HepG2 (cell line): Measurements from ENCODE around the gene STAT6. TPM values are rescaled to one million over a fixed set of nuclear protein-coding genes. Genes with fewer than 3 reads are reported as not detected.

ENCODE experiments used
- ATAC-seq: fragments of 200-7000 bp; cut with Tn5 transposase; 3 replicates; pipeline ENCODE4 v1.9.1; 2020; ENCODE audit warnings: mild to moderate bottlenecking, moderate library complexity
- BruUV-seq: library from RNA; stranded (reverse); fragments of 400-500 nt; replicated peaks from 2 replicates; lab custom pipeline; 2021; lab: Mats Ljungman, UMichigan
- CTCF ChIA-PET: fragments of 300-600 bp; formaldehyde crosslinking; extraction: SDS; loops from one replicate; lab custom pipeline; 2021; ENCODE audit warnings: low total read pairs, inconsistent platforms, low intra/inter-chr PET ratio; lab: Yijun Ruan, JAX
- POLR2A ChIA-PET: fragments of 350-600 bp; sonication (Branson Sonifier 250); formaldehyde crosslinking; loops from one replicate; lab custom pipeline; 2020; ENCODE audit warnings: antibody characterized with exemption, inconsistent platforms; lab: Yijun Ruan, JAX
- DNase-seq: peaks from one replicate; pipeline ENCODE4 v3.0.0-alpha.2; 2015; ENCODE audit warnings: low spot score
- FAIRE-seq: peaks from 3 replicates; lab custom pipeline; 2011; peaks lifted over from hg19 to GRCh38; lab: Jason Lieb, UNC
- H2AFZ ChIP-seq: one replicate; pipeline ENCODE4 v1.6.1; 2011; ENCODE audit warnings: low read length, inconsistent platforms
- H3K27ac ChIP-seq: fragments of 300-600 bp; 3 replicates; pipeline ENCODE4 v1.8.0; 2011; ENCODE audit warnings: mixed run types, mild to moderate bottlenecking, mixed read lengths, low read length, inconsistent platforms; ENCODE audit not compliant: insufficient read depth; ENCODE audit errors: extremely low read length
- H3K27me3 ChIP-seq, 2 experiments: fragments of 200-600 bp in 1 of 2; 2 replicates in 1 of 2; 3 replicates in 1 of 2; pipeline versions ENCODE4 v1.6.0 to v1.8.0; 2011; ENCODE audit warnings: low read length in 2 of 2, mild to moderate bottlenecking in 2 of 2, moderate library complexity in 2 of 2, inconsistent platforms in 1 of 2; ENCODE audit not compliant: insufficient read depth in 2 of 2, control insufficient read depth in 1 of 2
- H3K36me3 ChIP-seq, 2 experiments: fragments of 200-600 bp in 1 of 2; replicated peaks in 1 of 2; 2 replicates in 1 of 2; 3 replicates in 1 of 2; pipeline versions ENCODE4 v1.5.1 to v1.8.0; 2011; ENCODE audit warnings: low read length in 2 of 2, inconsistent platforms in 1 of 2; ENCODE audit not compliant: insufficient read depth in 2 of 2, control insufficient read depth in 1 of 2
- H3K4me1 ChIP-seq: 2 replicates; pipeline ENCODE4 v1.5.1; 2012; ENCODE audit warnings: low read length, inconsistent platforms; ENCODE audit not compliant: insufficient read depth
- H3K4me2 ChIP-seq: 2 replicates; pipeline ENCODE4 v1.6.0; 2011; ENCODE audit warnings: low read depth, low read length, inconsistent platforms
- H3K4me3 ChIP-seq, 3 experiments: fragments of 200-600 bp in 1 of 3; sonication (generic), shearing (Covaris generic) in 1 of 3; replicated peaks in 1 of 3; 2 replicates each; pipeline ENCODE4 v1.5.1; 2011 to 2016; ENCODE audit warnings: low read length in 3 of 3, inconsistent platforms in 2 of 3, low read depth in 2 of 3, mild to moderate bottlenecking in 2 of 3, control low read depth in 1 of 3, mixed read lengths in 1 of 3; ENCODE audit not compliant: insufficient read depth in 1 of 3
- H3K79me2 ChIP-seq: one replicate; pipeline ENCODE4 v1.6.1; 2011; ENCODE audit warnings: low read length, inconsistent platforms; ENCODE audit not compliant: insufficient read depth
- H3K9ac ChIP-seq: 2 replicates; pipeline ENCODE4 v1.6.0; 2011; ENCODE audit warnings: mild to moderate bottlenecking, low read depth, low read length, inconsistent platforms; ENCODE audit not compliant: insufficient read depth
- H3K9me3 ChIP-seq: 2 replicates; pipeline ENCODE4 v1.5.1; 2012; ENCODE audit warnings: mild to moderate bottlenecking, low read length
- H4K20me1 ChIP-seq: 2 replicates; pipeline ENCODE4 v1.6.0; 2011; ENCODE audit warnings: inconsistent platforms, mild to moderate bottlenecking, low read length, moderate library complexity; ENCODE audit not compliant: insufficient read depth
- BCL6 ChIP-seq: IDR thresholded peaks from 2 replicates; pipeline ENCODE4 v1.6.1; 2016; ENCODE audit warnings: missing genetic modification reagents, missing compliant biosample characterization
- CEBPB ChIP-seq: IDR thresholded peaks from 2 replicates; pipeline ENCODE4 v1.6.1; 2011; ENCODE audit warnings: low read depth, low read length, improper control_type of control experiment, borderline replicate concordance
- HMG20B ChIP-seq: conservative IDR thresholded peaks from 2 replicates; pipeline ENCODE4 v1.6.1; 2016; ENCODE audit warnings: missing genetic modification reagents, missing compliant biosample characterization
- JUN ChIP-seq: sonication (generic); formaldehyde crosslinking; IDR thresholded peaks from 2 replicates; pipeline ENCODE4 v1.4.0; 2020; ENCODE audit warnings: mild to moderate bottlenecking, missing genetic modification reagents
- MAFG ChIP-seq: sonication (generic); formaldehyde crosslinking; IDR thresholded peaks from 2 replicates; pipeline ENCODE4 v1.5.1; 2020; ENCODE audit warnings: mild to moderate bottlenecking, missing genetic modification reagents
- MTA1 ChIP-seq: sonication (generic); formaldehyde crosslinking; IDR thresholded peaks from 2 replicates; pipeline ENCODE4 v1.4.0; 2020; ENCODE audit warnings: missing genetic modification reagents, mild to moderate bottlenecking, borderline replicate concordance
- NKX3-1 ChIP-seq: sonication (generic); formaldehyde crosslinking; IDR thresholded peaks from 2 replicates; pipeline ENCODE4 v1.5.0; 2020; ENCODE audit warnings: missing genetic modification reagents
- PCBP2 ChIP-seq: fragments of 200-400 bp; formaldehyde crosslinking; optimal IDR thresholded peaks from 2 replicates; pipeline ENCODE3; 2018; ENCODE audit warnings: low read length, low read depth; ENCODE audit not compliant: poor library complexity, severe bottlenecking
- TAF1 ChIP-seq: sonication (generic); formaldehyde crosslinking; IDR thresholded peaks from 2 replicates; pipeline ENCODE4 v1.4.0; 2020; ENCODE audit warnings: missing genetic modification reagents
- ZNF101 ChIP-seq: sonication (generic); formaldehyde crosslinking; IDR thresholded peaks from 2 replicates; pipeline ENCODE4 v1.4.0; 2020; ENCODE audit warnings: mild to moderate bottlenecking, low read depth, missing genetic modification reagents, borderline replicate concordance
- ZNF17 ChIP-seq: sonication (generic); formaldehyde crosslinking; IDR thresholded peaks from 2 replicates; pipeline ENCODE4 v1.5.0; 2020; ENCODE audit warnings: mild to moderate bottlenecking, missing genetic modification reagents
- ZNF256 ChIP-seq: sonication (generic); formaldehyde crosslinking; conservative IDR thresholded peaks from 2 replicates; pipeline ENCODE4 v1.4.0; 2020; ENCODE audit warnings: missing genetic modification reagents
- whole genome bisulfite sequencing: methylation state at CpG from one replicate; pipeline ENCODE4 v1.1.6; 2017; ENCODE audit warnings: low lambda C conversion rate; 5-methylcytosine and 5-hydroxymethylcytosine counted together
- in situ Hi-C: cut with HindIII; loops from 2 replicates; pipeline ENCODE4 v1.10.0; 2017; ENCODE audit warnings: low pct_unique_long_range_greater_than_20kb; ENCODE audit not compliant: extremely low pct_ligation_motif_present
- intact Hi-C: fragments of 100-400 bp; cut with micrococcal nuclease; formaldehyde crosslinking; loops from one replicate; pipeline ENCODE4 v1.10.0; 2022; ENCODE audit not compliant: unreplicated experiment
- polyA plus RNA-seq, 8 experiments: library from polyadenylated mRNA; depleted of rRNA in 3 of 8; stranded (reverse) in 7 of 8; unstranded in 1 of 8; fragments of >200 nt; fragmentation: Illumina TruSeq in 4 of 8; extraction: Trizol in 4 of 8; gene quantifications; 2 replicates each; pipeline versions ENCODE4 v1.2.1 to v1.2.3, GENCODE V29; 2011 to 2016; ENCODE audit warnings: low read depth in 4 of 8, missing spikeins in 1 of 8, mixed read lengths in 1 of 8; ENCODE audit not compliant: insufficient read depth in 1 of 8
- total RNA-seq, 5 experiments: library from RNA; depleted of rRNA; stranded (reverse); fragments of >200 nt; fragmentation: Illumina TruSeq; extraction: Trizol; gene quantifications; 2 replicates each; pipeline ENCODE4 v1.2.3, GENCODE V29; 2016; ENCODE audit warnings: low read depth in 1 of 5
- TF ChIP-seq, protein P1 (sequence below), 2 experiments: fragments of 450-650 bp in 1 of 2; sonication (generic) in 1 of 2; formaldehyde crosslinking; IDR thresholded peaks; 2 replicates each; pipeline versions ENCODE4 v1.5.0 to v1.8.0; 2020 to 2022; ENCODE audit warnings: mild to moderate bottlenecking in 1 of 2, missing genetic modification reagents in 1 of 2
- TF ChIP-seq, protein P2 (sequence below): sonication (generic); formaldehyde crosslinking; IDR thresholded peaks from 2 replicates; pipeline ENCODE4 v1.8.0; 2022; ENCODE audit warnings: mild to moderate bottlenecking, missing genetic modification reagents, moderate library complexity
- TF ChIP-seq, protein P3 (sequence below): IDR thresholded peaks from 2 replicates; pipeline ENCODE4 v1.6.1; 2012; ENCODE audit warnings: inconsistent platforms
- TF ChIP-seq, protein P4 (sequence below): sonication (generic); formaldehyde crosslinking; IDR thresholded peaks from 2 replicates; pipeline ENCODE4 v1.5.0; 2020; ENCODE audit warnings: missing genetic modification reagents
- TF ChIP-seq, protein P5 (sequence below): sonication (generic); formaldehyde crosslinking; IDR thresholded peaks from 2 replicates; pipeline ENCODE4 v1.4.0; 2020; ENCODE audit warnings: missing genetic modification reagents
- TF ChIP-seq, protein P6 (sequence below): sonication (generic); formaldehyde crosslinking; conservative IDR thresholded peaks from 2 replicates; pipeline ENCODE4 v1.8.1; 2023; ENCODE audit warnings: missing genetic modification reagents

Gene STAT6
- total and polyA plus RNA-seq, 2 of the 13 experiments (the other 11 are each of a cell fraction or from before 2014, with no cell fraction given): 28.0 to 62.2 TPM

DNA sequence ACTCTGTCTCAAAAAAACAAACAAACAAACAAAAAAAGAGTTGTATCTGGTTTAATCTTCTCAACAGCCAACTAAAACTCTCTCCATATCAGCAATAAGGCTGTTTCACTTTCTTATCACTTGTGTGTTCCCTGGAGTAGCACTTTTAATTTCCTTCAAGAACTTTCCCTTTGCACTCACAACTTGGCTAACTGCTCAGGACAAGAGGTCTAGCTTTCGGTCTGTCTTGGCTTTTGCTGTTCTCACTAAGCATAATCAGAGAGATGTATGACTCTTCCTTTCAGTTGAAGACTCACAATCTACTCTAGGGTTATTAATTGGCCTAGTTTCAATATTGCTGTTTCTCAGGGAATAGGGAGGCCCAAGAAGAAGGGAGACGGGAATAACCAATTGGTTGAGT, 44.9 kb downstream of the STAT6 start:
- no peak overlapping the region for H3K27ac ChIP-seq
- ATAC-seq (no peak), DNase-seq (no peak), FAIRE-seq (no peak)
- H3K9ac ChIP-seq: no peak overlapping the region
- H3K9me3 ChIP-seq: no peaks in the 10 kb centered on the region
- TF ChIP-seq MTA1 (CRISPR knock-in tag): no peak
- no peak for TF ChIP-seq ZNF17
- no peak for TF ChIP-seq PCBP2
- TF ChIP-seq, protein P1, sequence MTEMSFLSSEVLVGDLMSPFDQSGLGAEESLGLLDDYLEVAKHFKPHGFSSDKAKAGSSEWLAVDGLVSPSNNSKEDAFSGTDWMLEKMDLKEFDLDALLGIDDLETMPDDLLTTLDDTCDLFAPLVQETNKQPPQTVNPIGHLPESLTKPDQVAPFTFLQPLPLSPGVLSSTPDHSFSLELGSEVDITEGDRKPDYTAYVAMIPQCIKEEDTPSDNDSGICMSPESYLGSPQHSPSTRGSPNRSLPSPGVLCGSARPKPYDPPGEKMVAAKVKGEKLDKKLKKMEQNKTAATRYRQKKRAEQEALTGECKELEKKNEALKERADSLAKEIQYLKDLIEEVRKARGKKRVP (CRISPR knock-in tag; IDR thresholded peaks at IDR 0.05): no peak
- TF ChIP-seq BCL6: no peak
- TF ChIP-seq ZNF101 (CRISPR knock-in tag): no peak
- TF ChIP-seq, protein P2, sequence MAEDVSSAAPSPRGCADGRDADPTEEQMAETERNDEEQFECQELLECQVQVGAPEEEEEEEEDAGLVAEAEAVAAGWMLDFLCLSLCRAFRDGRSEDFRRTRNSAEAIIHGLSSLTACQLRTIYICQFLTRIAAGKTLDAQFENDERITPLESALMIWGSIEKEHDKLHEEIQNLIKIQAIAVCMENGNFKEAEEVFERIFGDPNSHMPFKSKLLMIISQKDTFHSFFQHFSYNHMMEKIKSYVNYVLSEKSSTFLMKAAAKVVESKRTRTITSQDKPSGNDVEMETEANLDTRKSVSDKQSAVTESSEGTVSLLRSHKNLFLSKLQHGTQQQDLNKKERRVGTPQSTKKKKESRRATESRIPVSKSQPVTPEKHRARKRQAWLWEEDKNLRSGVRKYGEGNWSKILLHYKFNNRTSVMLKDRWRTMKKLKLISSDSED: no peak
- TF ChIP-seq, protein P3, sequence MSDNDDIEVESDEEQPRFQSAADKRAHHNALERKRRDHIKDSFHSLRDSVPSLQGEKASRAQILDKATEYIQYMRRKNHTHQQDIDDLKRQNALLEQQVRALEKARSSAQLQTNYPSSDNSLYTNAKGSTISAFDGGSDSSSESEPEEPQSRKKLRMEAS: no peak
- TF ChIP-seq TAF1 (CRISPR knock-in tag): no peak
- TF ChIP-seq, protein P4, sequence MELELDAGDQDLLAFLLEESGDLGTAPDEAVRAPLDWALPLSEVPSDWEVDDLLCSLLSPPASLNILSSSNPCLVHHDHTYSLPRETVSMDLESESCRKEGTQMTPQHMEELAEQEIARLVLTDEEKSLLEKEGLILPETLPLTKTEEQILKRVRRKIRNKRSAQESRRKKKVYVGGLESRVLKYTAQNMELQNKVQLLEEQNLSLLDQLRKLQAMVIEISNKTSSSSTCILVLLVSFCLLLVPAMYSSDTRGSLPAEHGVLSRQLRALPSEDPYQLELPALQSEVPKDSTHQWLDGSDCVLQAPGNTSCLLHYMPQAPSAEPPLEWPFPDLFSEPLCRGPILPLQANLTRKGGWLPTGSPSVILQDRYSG (CRISPR knock-in tag): no peak
- TF ChIP-seq NKX3-1 (CRISPR knock-in tag): no peak
- no peak for TF ChIP-seq ZNF256 (CRISPR knock-in tag)
- TF ChIP-seq, protein P5, sequence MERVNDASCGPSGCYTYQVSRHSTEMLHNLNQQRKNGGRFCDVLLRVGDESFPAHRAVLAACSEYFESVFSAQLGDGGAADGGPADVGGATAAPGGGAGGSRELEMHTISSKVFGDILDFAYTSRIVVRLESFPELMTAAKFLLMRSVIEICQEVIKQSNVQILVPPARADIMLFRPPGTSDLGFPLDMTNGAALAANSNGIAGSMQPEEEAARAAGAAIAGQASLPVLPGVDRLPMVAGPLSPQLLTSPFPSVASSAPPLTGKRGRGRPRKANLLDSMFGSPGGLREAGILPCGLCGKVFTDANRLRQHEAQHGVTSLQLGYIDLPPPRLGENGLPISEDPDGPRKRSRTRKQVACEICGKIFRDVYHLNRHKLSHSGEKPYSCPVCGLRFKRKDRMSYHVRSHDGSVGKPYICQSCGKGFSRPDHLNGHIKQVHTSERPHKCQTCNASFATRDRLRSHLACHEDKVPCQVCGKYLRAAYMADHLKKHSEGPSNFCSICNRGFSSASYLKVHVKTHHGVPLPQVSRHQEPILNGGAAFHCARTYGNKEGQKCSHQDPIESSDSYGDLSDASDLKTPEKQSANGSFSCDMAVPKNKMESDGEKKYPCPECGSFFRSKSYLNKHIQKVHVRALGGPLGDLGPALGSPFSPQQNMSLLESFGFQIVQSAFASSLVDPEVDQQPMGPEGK (CRISPR knock-in tag): no peak
- TF ChIP-seq MAFG (CRISPR knock-in tag): no peak
- TF ChIP-seq JUN (CRISPR knock-in tag): no peak
- TF ChIP-seq CEBPB: no peak
- TF ChIP-seq HMG20B (CRISPR knock-in tag): no peak
- TF ChIP-seq, protein P6, sequence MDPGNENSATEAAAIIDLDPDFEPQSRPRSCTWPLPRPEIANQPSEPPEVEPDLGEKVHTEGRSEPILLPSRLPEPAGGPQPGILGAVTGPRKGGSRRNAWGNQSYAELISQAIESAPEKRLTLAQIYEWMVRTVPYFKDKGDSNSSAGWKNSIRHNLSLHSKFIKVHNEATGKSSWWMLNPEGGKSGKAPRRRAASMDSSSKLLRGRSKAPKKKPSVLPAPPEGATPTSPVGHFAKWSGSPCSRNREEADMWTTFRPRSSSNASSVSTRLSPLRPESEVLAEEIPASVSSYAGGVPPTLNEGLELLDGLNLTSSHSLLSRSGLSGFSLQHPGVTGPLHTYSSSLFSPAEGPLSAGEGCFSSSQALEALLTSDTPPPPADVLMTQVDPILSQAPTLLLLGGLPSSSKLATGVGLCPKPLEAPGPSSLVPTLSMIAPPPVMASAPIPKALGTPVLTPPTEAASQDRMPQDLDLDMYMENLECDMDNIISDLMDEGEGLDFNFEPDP (CRISPR knock-in tag): no peak
- no peak overlapping the region for H3K4me2 ChIP-seq
- BruUV-seq: no TSS peak
- POLR2A ChIA-PET: interaction anchor here (0.9 to 2.3 kb wide), 2 partner anchors 12 to 45 kb away, joined by 3 to 12 read pairs; partner anchors contain the start of genes NEMP1 and STAT6
- intact Hi-C loops: no loop called here
- no peaks in the 10 kb centered on the region for H4K20me1 ChIP-seq
- H3K79me2 ChIP-seq: no peaks in the 10 kb centered on the region
- no peak overlapping the region for H2AFZ ChIP-seq
- H3K4me3 ChIP-seq: no peak overlapping the region
- CTCF ChIA-PET: no interaction called here
- no peaks in the 10 kb centered on the region for H3K27me3 ChIP-seq
- H3K36me3 ChIP-seq: peaks cover 0 to 30% of the 10 kb centered on the region in 2 experiments; a peak in 3 of 5 replicates
- no peaks in the 10 kb centered on the region for H3K4me1 ChIP-seq
- 96% methylated on average over 2 of the region's 2 CpGs for WGBS
- in situ Hi-C loops: no loop called here
